PFSK-1 (cell line): ENCODE data around the gene VGLL2.

ENCODE experiments used
- FOXP2 ChIP-seq: optimal IDR thresholded peaks from 2 replicates; pipeline ENCODE3; 2011; ENCODE audit warnings: borderline replicate concordance, control low read depth, inconsistent platforms; ENCODE audit not compliant: insufficient read depth; ENCODE audit errors: extremely low read length, extremely low read depth
- POLR2AphosphoS5 ChIP-seq: IDR thresholded peaks from 2 replicates; pipeline ENCODE4 v1.6.1; 2012; ENCODE audit warnings: low read depth, mild to moderate bottlenecking, control low read depth, low read length, moderate library complexity
- REST ChIP-seq, 2 experiments: IDR thresholded peaks; 2 replicates each; pipeline versions ENCODE4 v1.6.1 to v1.8.0; 2011 to 2012; ENCODE audit warnings: low read depth in 2 of 2, low read length in 2 of 2, control low read depth in 1 of 2, inconsistent platforms in 1 of 2, mild to moderate bottlenecking in 1 of 2, moderate library complexity in 1 of 2; ENCODE audit not compliant: insufficient read depth in 1 of 2
- SIN3A ChIP-seq: IDR thresholded peaks from 2 replicates; pipeline ENCODE4 v1.6.1; 2012; ENCODE audit warnings: mild to moderate bottlenecking, low read length, moderate library complexity, borderline replicate concordance; ENCODE audit not compliant: insufficient read depth
- TAF1 ChIP-seq: IDR thresholded peaks from 2 replicates; pipeline ENCODE4 v1.6.1; 2012; ENCODE audit warnings: low read length, control low read depth, borderline replicate concordance; ENCODE audit not compliant: insufficient read depth

GRCh38 chr6:117232196-117232595 lies 33.2 kb upstream of the VGLL2 start:
- no peak for TF ChIP-seq SIN3A
- TF ChIP-seq POLR2AphosphoS5 = no peak
- TF ChIP-seq TAF1 = no peak
- TF ChIP-seq REST (IDR thresholded peaks at IDR 0.05; ENCODE audit: insufficient read depth in 1 of 2, low read depth in 2 of 2, low read length in 2 of 2) = no peak
- no peak for TF ChIP-seq FOXP2
